GM21528 (cell line): ENCODE measurements around the gene SAMD1.
"Not testable (repeated sequence)": the region's sequence is repeated elsewhere in the genome, so short reads cannot be mapped to it uniquely, and the experiment has no call there.

ENCODE experiments used
- ATAC-seq: cut with Tn5 transposase; IDR thresholded peaks from one replicate; pipeline ENCODE4 v1.9.1; 2021; ENCODE audit warnings: mild to moderate bottlenecking, moderate library complexity; ENCODE audit not compliant: unreplicated experiment, low FRiP score

Gene SAMD1

GRCh38 chr19:14042659-14043608 lies 47.6 kb downstream of the SAMD1 start:
- not testable (repeated sequence) for ATAC-seq

GRCh38 chr19:14039181-14039580 lies 51.4 kb downstream of the SAMD1 start:
- no peak for ATAC-seq
